Activated CD8-positive, alpha-beta T cell treated with anti-CD3 and anti-CD28 coated beads for 36 hours (primary cell): ENCODE results near the gene CYBB. TPM values are rescaled to one million over a fixed set of nuclear protein-coding genes. Genes with fewer than 3 reads are reported as not detected.
"Not testable (repeated sequence)": the region's sequence is repeated elsewhere in the genome, so short reads cannot be mapped to it uniquely, and the experiment has no call there.

Experiments used
- ATAC-seq: fragments of 200-7000 bp; cut with Tn5 transposase; one replicate; pipeline ENCODE4 v1.10.0; 2021; ENCODE audit warnings: mild to moderate bottlenecking, moderate library complexity
- CTCF ChIA-PET: fragments of 350-600 bp; sonication (Branson Sonifier 250); formaldehyde crosslinking; loops from one replicate; lab custom pipeline; 2021; ENCODE audit warnings: antibody characterized with exemption; lab: Charles Lee
- POLR2A ChIA-PET: fragments of 350-600 bp; sonication (Branson Sonifier 250); formaldehyde crosslinking; loops from one replicate; lab custom pipeline; 2021; ENCODE audit warnings: antibody characterized with exemption; lab: Charles Lee
- DNase-seq: peaks from one replicate; pipeline ENCODE4 v3.0.0-alpha.2; 2020
- H3K27ac Mint-ChIP-seq: one replicate; pipeline ENCODE4 v1.8.0; 2021; ENCODE audit warnings: mild to moderate bottlenecking, mixed read lengths
- H3K27me3 Mint-ChIP-seq: one replicate; pipeline ENCODE4 v1.8.0; 2021; ENCODE audit warnings: mixed read lengths
- H3K36me3 Mint-ChIP-seq: one replicate; pipeline ENCODE4 v1.8.0; 2021; ENCODE audit warnings: low read depth, mixed read lengths
- H3K4me1 Mint-ChIP-seq: one replicate; pipeline ENCODE4 v1.8.0; 2021; ENCODE audit warnings: low read depth, mixed read lengths
- H3K4me3 Mint-ChIP-seq: one replicate; pipeline ENCODE4 v1.8.0; 2021; ENCODE audit warnings: mild to moderate bottlenecking, moderate library complexity, mixed read lengths
- H3K9me3 Mint-ChIP-seq: one replicate; pipeline ENCODE4 v1.8.0; 2021; ENCODE audit warnings: mixed read lengths
- intact Hi-C: fragments of 100-400 bp; cut with micrococcal nuclease; formaldehyde crosslinking; loops from one replicate; pipeline ENCODE4 v1.10.0; 2022
- total RNA-seq, 2 experiments: library from RNA; stranded (reverse); gene quantifications; one replicate each; pipeline ENCODE4 v1.2.3, GENCODE V29; 2021
- TF ChIP-seq, protein P1 (sequence below): fragments of 200-600 bp; IDR thresholded peaks from one replicate; pipeline ENCODE4 v1.8.0; 2022; ENCODE audit warnings: antibody characterized with exemption, mild to moderate bottlenecking

The CYBB gene
- total RNA-seq, 2 experiments from 2014 or later, result 0.07 to 0.25 TPM

GRCh38 chrX:37763400-37763799 lies 16.5 kb upstream of the CYBB start:
- no peak for DNase-seq
- intact Hi-C loops, result no loop called here
- no peak for ATAC-seq
- no peaks in the 10 kb centered on the region for H3K27me3 Mint-ChIP-seq
- TF ChIP-seq, protein P1, sequence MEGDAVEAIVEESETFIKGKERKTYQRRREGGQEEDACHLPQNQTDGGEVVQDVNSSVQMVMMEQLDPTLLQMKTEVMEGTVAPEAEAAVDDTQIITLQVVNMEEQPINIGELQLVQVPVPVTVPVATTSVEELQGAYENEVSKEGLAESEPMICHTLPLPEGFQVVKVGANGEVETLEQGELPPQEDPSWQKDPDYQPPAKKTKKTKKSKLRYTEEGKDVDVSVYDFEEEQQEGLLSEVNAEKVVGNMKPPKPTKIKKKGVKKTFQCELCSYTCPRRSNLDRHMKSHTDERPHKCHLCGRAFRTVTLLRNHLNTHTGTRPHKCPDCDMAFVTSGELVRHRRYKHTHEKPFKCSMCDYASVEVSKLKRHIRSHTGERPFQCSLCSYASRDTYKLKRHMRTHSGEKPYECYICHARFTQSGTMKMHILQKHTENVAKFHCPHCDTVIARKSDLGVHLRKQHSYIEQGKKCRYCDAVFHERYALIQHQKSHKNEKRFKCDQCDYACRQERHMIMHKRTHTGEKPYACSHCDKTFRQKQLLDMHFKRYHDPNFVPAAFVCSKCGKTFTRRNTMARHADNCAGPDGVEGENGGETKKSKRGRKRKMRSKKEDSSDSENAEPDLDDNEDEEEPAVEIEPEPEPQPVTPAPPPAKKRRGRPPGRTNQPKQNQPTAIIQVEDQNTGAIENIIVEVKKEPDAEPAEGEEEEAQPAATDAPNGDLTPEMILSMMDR, result no peak
- no peak overlapping the region for H3K4me3 Mint-ChIP-seq
- no peak overlapping the region for H3K27ac Mint-ChIP-seq
- H3K36me3 Mint-ChIP-seq, result no peaks in the 10 kb centered on the region
- CTCF ChIA-PET, result interaction anchor here (0.9 to 1.8 kb wide), 3 partner anchors 12 to 61 kb away, joined by 3 to 6 read pairs (median 4); no protein-coding TSS in a partner anchor
- POLR2A ChIA-PET, result no interaction called here
- peaks cover 8% of the 10 kb centered on the region for H3K4me1 Mint-ChIP-seq
- H3K9me3 Mint-ChIP-seq, result peaks cover 1% of the 10 kb centered on the region

GRCh38 chrX:37765507-37765906 lies 14.4 kb upstream of the CYBB start:
- Mint-ChIP-seq H3K27ac (no peak overlapping the region), H3K27me3 (no peaks in the 10 kb centered on the region), H3K4me3 (no peak overlapping the region), H3K4me1 (peaks cover 8% of the 10 kb centered on the region), H3K9me3 (peaks cover 1% of the 10 kb centered on the region), H3K36me3 (no peaks in the 10 kb centered on the region)
- ATAC-seq (no peak), DNase-seq (no peak)
- ChIA-PET CTCF (interaction anchor here (1.3 kb wide), 1 partner anchor 59 kb away, joined by 3 read pairs; no protein-coding TSS in a partner anchor), POLR2A (no interaction called here)
- intact Hi-C loops, result no loop called here
- TF ChIP-seq, protein P1, result no peak

DNA sequence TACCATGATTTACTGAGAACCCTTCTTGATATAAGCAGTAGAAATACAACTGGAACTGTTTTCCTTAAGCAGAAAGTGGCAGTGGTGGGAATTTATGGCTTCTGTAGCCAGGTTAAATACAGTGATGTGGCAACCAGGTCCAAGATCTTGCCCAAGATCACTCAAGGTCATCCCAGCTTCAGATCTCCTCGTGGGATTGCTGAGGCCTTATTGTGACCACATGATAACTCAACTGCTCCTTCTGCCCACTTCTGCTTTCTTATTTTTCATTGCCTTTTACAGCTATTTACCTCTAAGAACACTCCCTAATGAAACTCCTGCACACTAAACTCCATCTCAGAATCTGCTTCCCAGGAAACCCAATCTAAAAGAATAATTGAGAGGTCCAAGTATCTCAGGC lies 12.4 kb upstream of the CYBB start:
- ChIA-PET POLR2A (no interaction called here), CTCF (no interaction called here)
- peaks cover 8% of the 10 kb centered on the region for H3K4me1 Mint-ChIP-seq
- H3K36me3 Mint-ChIP-seq, result no peaks in the 10 kb centered on the region
- H3K27me3 Mint-ChIP-seq, result no peaks in the 10 kb centered on the region
- intact Hi-C loops, result no loop called here
- H3K4me3 Mint-ChIP-seq, result no peak overlapping the region
- TF ChIP-seq, protein P1, result no peak
- ATAC-seq (no peak), DNase-seq (no peak)
- no peak overlapping the region for H3K27ac Mint-ChIP-seq
- peaks cover 1% of the 10 kb centered on the region for H3K9me3 Mint-ChIP-seq

- H3K27me3 Mint-ChIP-seq, H3K4me1 Mint-ChIP-seq, H3K9me3 Mint-ChIP-seq: not testable (repeated sequence)
Measured at GRCh38 chrX:37768866-37769265, 11.0 kb upstream of the CYBB start.

DNA sequence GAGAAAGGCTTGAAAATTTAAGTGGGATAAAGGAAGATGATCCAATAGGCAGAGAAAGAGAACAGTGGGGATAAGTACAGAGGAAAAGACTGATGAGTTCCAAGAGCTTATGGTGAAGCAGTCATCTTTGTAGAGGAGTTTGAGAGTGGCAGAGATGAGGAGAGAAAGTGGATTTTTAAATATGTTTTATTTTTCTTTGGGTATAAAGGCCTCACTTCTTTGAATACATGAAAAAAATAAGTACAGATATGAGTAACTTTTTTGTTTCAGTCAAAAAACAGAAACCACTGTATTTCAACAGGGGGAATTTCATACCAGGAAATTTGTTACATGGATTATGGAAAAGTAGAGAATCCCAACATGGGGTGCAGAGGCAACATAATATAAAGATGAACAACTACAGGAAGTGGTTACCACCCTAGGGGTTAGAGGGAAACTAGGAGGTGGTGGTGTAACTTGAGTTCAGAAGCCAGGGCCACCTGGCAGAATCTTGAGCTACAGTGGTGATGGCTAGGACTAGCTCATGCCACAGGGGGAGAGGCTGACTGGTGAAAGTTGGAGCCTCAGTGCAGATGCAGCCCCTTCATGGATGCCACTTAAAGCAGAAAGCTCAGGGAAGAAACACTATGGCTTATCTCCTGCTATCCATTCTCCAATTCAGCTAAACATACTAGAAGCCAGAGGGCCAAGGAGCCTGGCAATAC lies 3.4 kb upstream of the CYBB start:
- TF ChIP-seq, protein P1, result no peak
- no peaks in the 10 kb centered on the region for H3K27me3 Mint-ChIP-seq
- intact Hi-C loops, result no loop called here
- H3K9me3 Mint-ChIP-seq, result no peaks in the 10 kb centered on the region
- ATAC-seq (peak; percentile 83), DNase-seq (peak; percentile 24)
- H3K4me3 Mint-ChIP-seq, result no peak overlapping the region
- POLR2A ChIA-PET, result no interaction called here
- H3K4me1 Mint-ChIP-seq, result peaks cover 23% of the 10 kb centered on the region
- peak overlapping the region; percentile 66 for H3K27ac Mint-ChIP-seq
- CTCF ChIA-PET, result interaction anchor here (1.0 to 1.7 kb wide), 3 partner anchors 30 to 48 kb away, joined by 3 to 6 read pairs (median 6); no protein-coding TSS in a partner anchor
- H3K36me3 Mint-ChIP-seq, result no peaks in the 10 kb centered on the region

More at GRCh38 chrX:37768866-37769265, 11.0 kb upstream of the CYBB start:
- POLR2A ChIA-PET, DNase-seq, CTCF ChIA-PET, intact Hi-C loops, H3K27ac Mint-ChIP-seq, ATAC-seq, H3K36me3 Mint-ChIP-seq, H3K4me3 Mint-ChIP-seq: not testable (repeated sequence)
